HepG2 (cell line): ENCODE results near the gene SUMO4. TPM values are rescaled to one million over a fixed set of nuclear protein-coding genes. Genes with fewer than 3 reads are reported as not detected.

Source experiments
- ATAC-seq: fragments of 200-7000 bp; cut with Tn5 transposase; 3 replicates; pipeline ENCODE4 v1.9.1; 2020; ENCODE audit warnings: mild to moderate bottlenecking, moderate library complexity
- BruUV-seq: library from RNA; stranded (reverse); fragments of 400-500 nt; replicated peaks from 2 replicates; lab custom pipeline; 2021; lab: Mats Ljungman, UMichigan
- CTCF ChIA-PET: fragments of 300-600 bp; formaldehyde crosslinking; extraction: SDS; loops from one replicate; lab custom pipeline; 2021; ENCODE audit warnings: low total read pairs, inconsistent platforms, low intra/inter-chr PET ratio; lab: Yijun Ruan, JAX
- POLR2A ChIA-PET: fragments of 350-600 bp; sonication (Branson Sonifier 250); formaldehyde crosslinking; loops from one replicate; lab custom pipeline; 2020; ENCODE audit warnings: antibody characterized with exemption, inconsistent platforms; lab: Yijun Ruan, JAX
- DNase-seq: peaks from one replicate; pipeline ENCODE4 v3.0.0-alpha.2; 2015; ENCODE audit warnings: low spot score
- FAIRE-seq: peaks from 3 replicates; lab custom pipeline; 2011; peaks lifted over from hg19 to GRCh38; lab: Jason Lieb, UNC
- H2AFZ ChIP-seq: one replicate; pipeline ENCODE4 v1.6.1; 2011; ENCODE audit warnings: low read length, inconsistent platforms
- H3K27ac ChIP-seq: fragments of 300-600 bp; 3 replicates; pipeline ENCODE4 v1.8.0; 2011; ENCODE audit warnings: mixed run types, mild to moderate bottlenecking, mixed read lengths, low read length, inconsistent platforms; ENCODE audit not compliant: insufficient read depth; ENCODE audit errors: extremely low read length
- H3K27me3 ChIP-seq, 2 experiments: fragments of 200-600 bp in 1 of 2; 2 replicates in 1 of 2; 3 replicates in 1 of 2; pipeline versions ENCODE4 v1.6.0 to v1.8.0; 2011; ENCODE audit warnings: low read length in 2 of 2, mild to moderate bottlenecking in 2 of 2, moderate library complexity in 2 of 2, inconsistent platforms in 1 of 2; ENCODE audit not compliant: insufficient read depth in 2 of 2, control insufficient read depth in 1 of 2
- H3K36me3 ChIP-seq, 2 experiments: fragments of 200-600 bp in 1 of 2; replicated peaks in 1 of 2; 2 replicates in 1 of 2; 3 replicates in 1 of 2; pipeline versions ENCODE4 v1.5.1 to v1.8.0; 2011; ENCODE audit warnings: low read length in 2 of 2, inconsistent platforms in 1 of 2; ENCODE audit not compliant: insufficient read depth in 2 of 2, control insufficient read depth in 1 of 2
- H3K4me1 ChIP-seq: 2 replicates; pipeline ENCODE4 v1.5.1; 2012; ENCODE audit warnings: low read length, inconsistent platforms; ENCODE audit not compliant: insufficient read depth
- H3K4me2 ChIP-seq: 2 replicates; pipeline ENCODE4 v1.6.0; 2011; ENCODE audit warnings: low read depth, low read length, inconsistent platforms
- H3K4me3 ChIP-seq, 3 experiments: fragments of 200-600 bp in 1 of 3; sonication (generic), shearing (Covaris generic) in 1 of 3; replicated peaks in 1 of 3; 2 replicates each; pipeline ENCODE4 v1.5.1; 2011 to 2016; ENCODE audit warnings: low read length in 3 of 3, inconsistent platforms in 2 of 3, low read depth in 2 of 3, mild to moderate bottlenecking in 2 of 3, control low read depth in 1 of 3, mixed read lengths in 1 of 3; ENCODE audit not compliant: insufficient read depth in 1 of 3
- H3K79me2 ChIP-seq: one replicate; pipeline ENCODE4 v1.6.1; 2011; ENCODE audit warnings: low read length, inconsistent platforms; ENCODE audit not compliant: insufficient read depth
- H3K9ac ChIP-seq: 2 replicates; pipeline ENCODE4 v1.6.0; 2011; ENCODE audit warnings: mild to moderate bottlenecking, low read depth, low read length, inconsistent platforms; ENCODE audit not compliant: insufficient read depth
- H3K9me3 ChIP-seq: 2 replicates; pipeline ENCODE4 v1.5.1; 2012; ENCODE audit warnings: mild to moderate bottlenecking, low read length
- H4K20me1 ChIP-seq: 2 replicates; pipeline ENCODE4 v1.6.0; 2011; ENCODE audit warnings: inconsistent platforms, mild to moderate bottlenecking, low read length, moderate library complexity; ENCODE audit not compliant: insufficient read depth
- DZIP1 ChIP-seq: sonication (generic); formaldehyde crosslinking; IDR thresholded peaks from 2 replicates; pipeline ENCODE4 v1.5.0; 2020; ENCODE audit warnings: mild to moderate bottlenecking, missing genetic modification reagents
- FOXA1 ChIP-seq, 2 experiments: fragments of 450-650 bp in 1 of 2; sonication (generic) in 1 of 2; formaldehyde crosslinking in 1 of 2; IDR thresholded peaks; 2 replicates each; pipeline versions ENCODE4 v1.4.0 to v1.6.1; 2016 to 2020; ENCODE audit warnings: missing genetic modification reagents in 1 of 2
- GATAD1 ChIP-seq: IDR thresholded peaks from 2 replicates; pipeline ENCODE4 v1.6.1; 2016; ENCODE audit warnings: missing genetic modification reagents, missing compliant biosample characterization
- HCFC1 ChIP-seq: fragments of 150-350 bp; IDR thresholded peaks from 2 replicates; pipeline ENCODE4 v1.6.1; 2014; ENCODE audit warnings: low read depth, low read length
- PRDM10 ChIP-seq: sonication (generic); formaldehyde crosslinking; IDR thresholded peaks from 2 replicates; pipeline ENCODE4 v1.4.0; 2020; ENCODE audit warnings: low read depth, missing genetic modification reagents
- YEATS2 ChIP-seq: sonication (generic); formaldehyde crosslinking; IDR thresholded peaks from 2 replicates; pipeline ENCODE4 v1.4.0; 2020; ENCODE audit warnings: missing genetic modification reagents, borderline replicate concordance
- ZBED4 ChIP-seq: sonication (generic); formaldehyde crosslinking; IDR thresholded peaks from 2 replicates; pipeline ENCODE4 v1.4.0; 2020; ENCODE audit warnings: missing genetic modification reagents, borderline replicate concordance
- in situ Hi-C: cut with HindIII; loops from 2 replicates; pipeline ENCODE4 v1.10.0; 2017; ENCODE audit warnings: low pct_unique_long_range_greater_than_20kb; ENCODE audit not compliant: extremely low pct_ligation_motif_present
- intact Hi-C: fragments of 100-400 bp; cut with micrococcal nuclease; formaldehyde crosslinking; loops from one replicate; pipeline ENCODE4 v1.10.0; 2022; ENCODE audit not compliant: unreplicated experiment
- polyA plus RNA-seq, 8 experiments: library from polyadenylated mRNA; depleted of rRNA in 3 of 8; stranded (reverse) in 7 of 8; unstranded in 1 of 8; fragments of >200 nt; fragmentation: Illumina TruSeq in 4 of 8; extraction: Trizol in 4 of 8; gene quantifications; 2 replicates each; pipeline versions ENCODE4 v1.2.1 to v1.2.3, GENCODE V29; 2011 to 2016; ENCODE audit warnings: low read depth in 4 of 8, missing spikeins in 1 of 8, mixed read lengths in 1 of 8; ENCODE audit not compliant: insufficient read depth in 1 of 8
- total RNA-seq, 5 experiments: library from RNA; depleted of rRNA; stranded (reverse); fragments of >200 nt; fragmentation: Illumina TruSeq; extraction: Trizol; gene quantifications; 2 replicates each; pipeline ENCODE4 v1.2.3, GENCODE V29; 2016; ENCODE audit warnings: low read depth in 1 of 5

SUMO4 gene
- total and polyA plus RNA-seq, 2 of the 13 experiments (the other 11 are each of a cell fraction or from before 2014, with no cell fraction given), result 0.22 to 1.2 TPM

GRCh38 chr6:149365197-149365596, 34.9 kb upstream of the SUMO4 start:
- H3K36me3 ChIP-seq, result peaks cover 0 to 4% of the 10 kb centered on the region in 2 experiments; a peak in 2 of 5 replicates
- intact Hi-C loops (no loop called here), in situ Hi-C loops (no loop called here)
- H3K4me2 ChIP-seq, result no peak overlapping the region
- H2AFZ ChIP-seq, result no peak overlapping the region
- DNase-seq, result no peak
- H3K27ac ChIP-seq, result no peak overlapping the region
- POLR2A ChIA-PET, result no interaction called here
- H3K4me1 ChIP-seq, result peaks cover 13% of the 10 kb centered on the region
- no peaks in the 10 kb centered on the region for H3K9me3 ChIP-seq
- CTCF ChIA-PET, result no interaction called here
- no peak overlapping the region for H3K9ac ChIP-seq
- TF ChIP-seq FOXA1 (IDR thresholded peaks at IDR 0.05) (no peak), FOXA1 (CRISPR knock-in tag; IDR thresholded peaks at IDR 0.05) (no peak), YEATS2 (CRISPR knock-in tag) (no peak), DZIP1 (CRISPR knock-in tag) (no peak), HCFC1 (no peak), PRDM10 (CRISPR knock-in tag) (no peak), ZBED4 (no peak), GATAD1 (CRISPR knock-in tag) (no peak)
- H4K20me1 ChIP-seq, result peaks cover 12% of the 10 kb centered on the region; the same call in 1 of the 2 replicates
- ATAC-seq, result no peak
- FAIRE-seq, result no peak
- no peaks in the 10 kb centered on the region for H3K27me3 ChIP-seq
- H3K79me2 ChIP-seq, result peaks cover 69% of the 10 kb centered on the region
- no peak overlapping the region for H3K4me3 ChIP-seq
- no TSS peak for BruUV-seq
